Activated CD8-positive, alpha-beta memory T cell treated with anti-CD3 and anti-CD28 coated beads, Interleukin-2, amount 50 U/mL, for 24 hours (primary cell): ENCODE results near the gene TAC4.

Experiments
- DNase-seq: peaks from one replicate; pipeline ENCODE4 v3.0.0-alpha.2; 2020; ENCODE audit errors: extremely low read depth

The TAC4 gene

DNA sequence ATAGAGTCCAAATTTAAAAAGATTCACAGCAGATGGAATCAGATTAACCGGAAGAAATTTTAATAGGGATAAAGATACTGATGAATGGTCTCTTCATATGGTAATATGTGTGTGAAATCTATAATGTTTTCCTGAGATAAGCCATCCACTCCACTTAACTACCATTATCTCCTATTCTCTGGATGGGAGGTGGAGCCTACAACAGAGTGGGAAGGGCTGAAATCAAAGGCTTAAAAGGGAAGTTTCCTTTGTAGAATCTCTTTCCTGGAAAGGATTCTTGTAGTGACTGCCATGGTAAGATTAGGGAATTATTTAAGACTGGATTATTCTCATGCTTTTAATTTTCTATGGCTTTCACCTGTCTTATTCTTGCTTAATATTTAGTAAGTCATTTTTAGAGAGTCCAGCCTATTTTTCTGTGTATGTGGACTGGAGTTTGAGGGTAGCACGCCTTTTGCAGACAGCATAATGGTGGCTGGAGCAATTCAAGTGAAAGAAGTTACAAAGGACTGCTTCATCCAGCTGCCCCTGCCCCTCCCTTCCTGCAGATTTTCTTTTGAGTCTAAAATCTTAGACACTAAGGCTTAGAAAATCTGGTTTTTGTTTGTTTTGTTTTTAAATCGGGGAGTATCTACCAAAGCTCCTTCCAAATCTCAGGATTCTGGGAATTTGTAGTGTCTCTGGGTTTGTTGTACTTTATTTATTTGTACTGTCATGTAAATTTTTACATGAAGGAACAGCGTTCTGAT, 32.9 kb downstream of the TAC4 start:
- DNase-seq = no peak

DNA sequence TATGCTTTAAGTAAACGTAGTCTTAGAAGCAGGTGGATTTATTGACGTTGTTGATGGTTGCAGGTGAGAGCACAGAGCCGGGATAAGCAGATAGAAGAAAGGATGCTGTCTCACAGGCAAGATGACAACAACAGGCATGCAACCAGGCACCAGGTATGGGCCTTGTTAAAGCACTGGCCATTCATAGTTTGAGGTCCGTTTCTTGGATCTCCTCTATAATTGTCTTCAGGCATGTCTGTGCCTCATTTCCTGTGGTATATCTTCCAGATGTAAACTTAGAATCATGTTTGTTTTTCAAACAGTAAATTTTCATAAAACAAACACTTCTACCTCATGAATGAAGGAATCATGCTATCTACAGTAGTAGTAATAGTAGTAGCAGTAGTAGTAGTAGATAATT, 38.8 kb downstream of the TAC4 start:
- DNase-seq = no peak

GRCh38 chr17:49798738-49799137, 49.1 kb downstream of the TAC4 start:
- no peak for DNase-seq

- DNase-seq = no peak
These were observed 49.7 kb downstream of the TAC4 start for GRCh38 chr17:49798182-49798581.

DNA sequence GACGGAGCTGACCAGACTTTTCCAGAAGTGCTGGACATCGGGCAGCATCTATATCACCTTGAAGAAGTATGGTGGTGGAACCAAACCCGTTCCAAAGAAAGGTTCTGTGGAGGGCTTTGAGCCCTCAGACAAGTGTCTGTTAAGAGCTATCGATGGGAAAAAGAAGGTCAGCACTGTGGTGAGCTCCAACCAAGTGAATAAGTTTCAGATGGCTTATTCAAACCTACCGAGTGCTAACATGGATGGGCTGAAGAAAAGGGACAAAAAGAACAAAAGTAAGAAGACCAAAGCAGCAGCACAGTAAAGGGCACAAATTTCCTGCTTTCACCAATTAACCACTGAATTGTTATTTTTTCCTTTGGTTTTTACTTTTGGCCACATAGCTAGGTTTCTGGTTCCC, 52.5 kb downstream of the TAC4 start:
- DNase-seq = no peak

- no peak for DNase-seq
These were observed 54.6 kb downstream of the TAC4 start for GRCh38 chr17:49793309-49793708.

DNA sequence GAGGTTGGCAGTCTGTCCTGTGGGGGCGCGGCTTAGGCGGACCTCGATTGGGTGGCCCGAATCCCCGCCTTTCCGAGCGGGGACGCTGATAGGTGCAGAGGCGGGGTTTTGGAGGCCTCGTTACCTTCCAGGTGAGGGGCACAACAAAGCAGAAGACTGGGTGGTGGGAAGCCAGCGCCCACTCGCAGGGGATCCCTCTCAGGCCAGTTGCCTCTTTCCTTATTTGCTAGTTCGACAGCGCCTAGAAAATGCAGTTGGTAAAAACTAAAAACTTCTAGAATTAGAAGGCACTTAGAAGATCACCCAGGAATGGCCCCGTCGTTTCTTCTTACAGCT, 58.7 kb downstream of the TAC4 start:
- DNase-seq = no peak

DNA sequence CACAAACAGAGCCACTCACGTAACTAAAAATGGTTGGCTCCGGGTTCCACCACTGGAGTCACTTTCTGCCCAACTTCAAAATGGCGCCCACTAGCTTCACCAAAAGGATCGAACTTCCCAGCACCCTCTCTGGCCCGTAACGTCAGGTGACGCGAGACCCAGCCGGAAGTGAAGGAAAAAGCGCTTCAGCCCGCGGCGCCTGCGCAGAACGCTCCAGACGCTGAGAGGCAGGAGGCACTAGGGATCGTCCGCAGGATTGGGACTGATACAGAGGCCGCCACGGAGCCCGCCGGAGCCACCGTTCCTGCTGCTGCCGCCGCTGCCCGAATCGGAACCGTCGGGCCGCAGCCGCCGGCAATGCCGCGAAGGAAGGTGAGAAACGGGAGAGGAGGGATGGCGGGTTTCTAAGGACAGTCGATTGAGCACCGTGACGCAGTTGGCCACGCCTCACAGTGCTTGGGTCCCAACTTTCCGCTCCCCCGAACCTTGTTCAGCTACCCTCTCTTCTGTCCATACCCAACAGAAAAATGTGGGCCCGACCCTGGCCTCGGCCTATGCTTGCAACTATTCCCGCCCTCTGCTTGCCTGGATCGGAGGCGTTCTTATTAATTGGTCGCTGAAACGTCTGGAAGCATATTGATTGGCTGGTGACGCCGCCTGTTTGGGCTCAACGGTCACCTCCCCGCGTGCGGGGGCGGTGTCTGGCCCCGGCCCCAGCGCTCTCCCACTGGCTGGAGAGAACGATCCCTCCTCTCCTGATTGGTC, 59.2 kb downstream of the TAC4 start, which contains the start of gene KAT7:
KAT7 (plus strand) TSS at position 204 of the 765 bp plus-strand sequence; CDS start at position 358, 154 bp downstream.
- peak; percentile 97 for DNase-seq
